SH-SY5Y (cell line): ENCODE data around the gene ACTL6B.

Experiments
- GATA2 ChIP-seq: IDR thresholded peaks from 2 replicates; pipeline ENCODE4 v1.6.1; 2011; ENCODE audit warnings: mild to moderate bottlenecking, low read depth, low read length
- GATA3 ChIP-seq: IDR thresholded peaks from 2 replicates; pipeline ENCODE4 v1.6.1; 2011; ENCODE audit warnings: low read depth, mild to moderate bottlenecking, low read length, moderate library complexity

GRCh38 chr7:100676501-100677306, 20.5 kb upstream of the ACTL6B start:
- TF ChIP-seq GATA3, result no peak
- no peak for TF ChIP-seq GATA2
